ENCODE data around the gene GRIA4.

GRCh38 chr11:105719073-105719822 is 109.4 kb downstream of the GRIA4 start:
- TF ChIP-seq, protein P1, sequence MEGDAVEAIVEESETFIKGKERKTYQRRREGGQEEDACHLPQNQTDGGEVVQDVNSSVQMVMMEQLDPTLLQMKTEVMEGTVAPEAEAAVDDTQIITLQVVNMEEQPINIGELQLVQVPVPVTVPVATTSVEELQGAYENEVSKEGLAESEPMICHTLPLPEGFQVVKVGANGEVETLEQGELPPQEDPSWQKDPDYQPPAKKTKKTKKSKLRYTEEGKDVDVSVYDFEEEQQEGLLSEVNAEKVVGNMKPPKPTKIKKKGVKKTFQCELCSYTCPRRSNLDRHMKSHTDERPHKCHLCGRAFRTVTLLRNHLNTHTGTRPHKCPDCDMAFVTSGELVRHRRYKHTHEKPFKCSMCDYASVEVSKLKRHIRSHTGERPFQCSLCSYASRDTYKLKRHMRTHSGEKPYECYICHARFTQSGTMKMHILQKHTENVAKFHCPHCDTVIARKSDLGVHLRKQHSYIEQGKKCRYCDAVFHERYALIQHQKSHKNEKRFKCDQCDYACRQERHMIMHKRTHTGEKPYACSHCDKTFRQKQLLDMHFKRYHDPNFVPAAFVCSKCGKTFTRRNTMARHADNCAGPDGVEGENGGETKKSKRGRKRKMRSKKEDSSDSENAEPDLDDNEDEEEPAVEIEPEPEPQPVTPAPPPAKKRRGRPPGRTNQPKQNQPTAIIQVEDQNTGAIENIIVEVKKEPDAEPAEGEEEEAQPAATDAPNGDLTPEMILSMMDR (IDR thresholded peaks at IDR 0.05), result no peak
- no peak for TF ChIP-seq POLR2A (IDR thresholded peaks at IDR 0.05)

Data from heart left ventricle (tissue), 13 donors.